ENCODE measurements around the gene HTR2A. TPM values are rescaled to one million over a fixed set of nuclear protein-coding genes. Genes with fewer than 3 reads are reported as not detected.

The HTR2A gene
- total RNA-seq, 4 donors from 2014 or later, result 0.06 to 0.55 (median 0.10) TPM; not detected in 1

GRCh38 chr13:46893221-46893740, 3.6 kb downstream of the HTR2A start:
- intact Hi-C loops (cut with DNase I; ENCODE audit: low total_unique reads), result no loop called here
- WGBS, 2 donors, result 22 to 38% methylated on average over 4 of the region's 4 CpGs
- DNase-seq (ENCODE audit: low spot score in 2 of 2), result no peak
- TF ChIP-seq CTCF (IDR thresholded peaks at IDR 0.05) (no peak), POLR2A (IDR thresholded peaks at IDR 0.05) (no peak)
- peak overlapping the region; percentile 51 for H3K4me3 ChIP-seq (ENCODE audit: low read depth, poor library complexity, severe bottlenecking)

- H3K4me3 ChIP-seq (ENCODE audit: low read depth, poor library complexity, severe bottlenecking), result no peak overlapping the region
- intact Hi-C loops (cut with DNase I; ENCODE audit: low total_unique reads), result no loop called here
- no peak for DNase-seq (ENCODE audit: low spot score in 2 of 2)
- 90 to 95% methylated on average over 4 of the region's 4 CpGs for WGBS, 2 donors
- TF ChIP-seq CTCF (IDR thresholded peaks at IDR 0.05) (no peak), POLR2A (IDR thresholded peaks at IDR 0.05) (no peak)
These were observed 11.8 kb downstream of the HTR2A start for GRCh38 chr13:46885018-46885417.

GRCh38 chr13:46884531-46884930, 12.3 kb downstream of the HTR2A start:
- no peak for DNase-seq (ENCODE audit: low spot score in 2 of 2)
- H3K4me3 ChIP-seq (ENCODE audit: low read depth, poor library complexity, severe bottlenecking), result no peak overlapping the region
- whole genome bisulfite sequencing, 2 donors, result 91 to 93% methylated on average over 3 of the region's 3 CpGs
- TF ChIP-seq POLR2A (IDR thresholded peaks at IDR 0.05) (no peak), CTCF (IDR thresholded peaks at IDR 0.05) (no peak)
- intact Hi-C loops (cut with DNase I; ENCODE audit: low total_unique reads), result no loop called here

- intact Hi-C loops (cut with DNase I; ENCODE audit: low total_unique reads), result no loop called here
- DNase-seq (ENCODE audit: low spot score in 2 of 2), result no peak
- H3K4me3 ChIP-seq (ENCODE audit: low read depth, poor library complexity, severe bottlenecking), result no peak overlapping the region
- WGBS, 2 donors, result 31 to 36% methylated on average over 2 of the region's 2 CpGs
- TF ChIP-seq POLR2A (IDR thresholded peaks at IDR 0.05) (no peak), CTCF (IDR thresholded peaks at IDR 0.05) (no peak)
These were observed 15.2 kb downstream of the HTR2A start for GRCh38 chr13:46881621-46882020.

GRCh38 chr13:46874006-46874405, 22.8 kb downstream of the HTR2A start:
- no peak for DNase-seq (ENCODE audit: low spot score in 2 of 2)
- WGBS, 2 donors, result 53 to 62% methylated on average over 5 of the region's 5 CpGs
- no peak overlapping the region for H3K4me3 ChIP-seq (ENCODE audit: low read depth, poor library complexity, severe bottlenecking)
- TF ChIP-seq POLR2A (IDR thresholded peaks at IDR 0.05), result no peak
- no peak for TF ChIP-seq CTCF (IDR thresholded peaks at IDR 0.05)
- intact Hi-C loops (cut with DNase I; ENCODE audit: low total_unique reads), result no loop called here

- DNase-seq (ENCODE audit: low spot score in 2 of 2), result no peak
- WGBS, 2 donors, result 75 to 85% methylated on average over 2 of the region's 2 CpGs
- intact Hi-C loops (cut with DNase I; ENCODE audit: low total_unique reads), result no loop called here
- H3K4me3 ChIP-seq (ENCODE audit: low read depth, poor library complexity, severe bottlenecking), result no peak overlapping the region
- TF ChIP-seq POLR2A (IDR thresholded peaks at IDR 0.05), result no peak
- TF ChIP-seq CTCF (IDR thresholded peaks at IDR 0.05), result no peak
These were observed 25.3 kb downstream of the HTR2A start for GRCh38 chr13:46871557-46871956.

Measured in lower leg skin (tissue), 4 donors.